ENCODE measurements around the gene SPATA2.

DNA sequence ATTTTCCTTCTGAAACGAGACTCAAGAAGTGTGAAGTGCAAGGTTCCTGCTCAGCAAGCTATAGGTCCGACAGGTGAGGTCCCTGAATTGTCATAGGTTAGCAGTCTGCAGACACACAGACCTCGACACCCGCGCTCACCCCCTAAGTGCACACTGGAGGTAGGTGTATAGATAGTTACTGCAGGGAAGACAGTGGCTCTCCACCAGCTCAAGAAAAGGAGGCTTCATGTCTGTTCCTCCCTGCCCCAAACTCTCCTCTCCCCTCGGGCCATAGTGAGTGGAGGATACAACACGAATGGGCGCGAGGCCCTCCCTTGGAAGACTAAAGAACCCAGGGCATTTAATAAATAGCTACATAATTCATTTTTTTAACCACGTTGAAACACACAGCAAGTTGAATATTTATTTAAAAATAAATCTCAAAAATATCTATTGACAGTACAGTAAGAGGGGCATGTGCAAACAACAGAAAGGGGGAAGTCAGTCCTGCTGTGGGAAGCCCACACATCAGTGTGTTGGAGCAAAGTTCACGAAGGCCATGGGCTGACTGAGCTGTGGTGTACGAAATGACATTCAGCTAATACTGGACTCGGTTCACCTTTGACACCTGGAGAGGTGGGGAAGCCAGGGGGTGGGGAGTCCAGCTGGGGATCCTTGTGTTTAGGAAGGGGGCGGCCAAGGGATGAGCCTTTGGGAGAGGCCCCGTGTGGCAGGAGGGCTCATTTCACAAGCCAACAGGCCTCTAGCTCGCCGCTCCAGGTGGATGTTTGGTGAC is 10.7 kb downstream of the SPATA2 start:
- TF ChIP-seq EZH2 (IDR thresholded peaks at IDR 0.05; ENCODE audit: insufficient read depth, poor library complexity, severe bottlenecking) (no peak), EZH2phosphoT487 (IDR thresholded peaks at IDR 0.05; ENCODE audit: insufficient read depth, low read depth) (no peak)

All from GM23248 (cell line).